ENCODE data around the gene SPSB1. TPM values are rescaled to one million over a fixed set of nuclear protein-coding genes. Genes with fewer than 3 reads are reported as not detected.

The SPSB1 gene
- total and polyA plus RNA-seq, 2 donors from 2014 or later, result 12.7 to 25.9 TPM

DNA sequence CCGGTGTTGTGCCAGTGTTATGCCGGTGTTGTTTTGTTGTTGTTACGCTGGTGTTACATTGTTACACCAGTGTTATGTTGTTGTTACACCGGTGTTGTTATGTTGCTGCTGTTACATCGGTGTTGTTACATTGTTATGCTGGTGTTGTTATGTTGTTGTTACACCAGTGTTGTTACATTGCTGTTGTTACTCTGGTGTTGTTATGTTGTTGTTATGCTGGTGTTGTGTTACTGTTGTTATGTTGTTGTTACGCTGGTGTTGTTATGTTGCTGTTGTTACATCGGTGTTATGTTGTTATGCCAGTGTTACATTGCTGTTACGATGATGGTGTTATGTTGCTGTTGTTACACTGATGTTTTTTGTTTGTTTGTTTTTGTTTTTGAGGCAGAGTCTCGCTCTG, 34.1 kb upstream of the SPSB1 start:
- peaks cover 0 to 6% (median 0%) of the 10 kb centered on the region in 3 donors for H3K9me3 ChIP-seq (ENCODE audit: control insufficient read depth in 2 of 3, insufficient read depth in 1 of 3, low read length in 3 of 3)
- no peak overlapping the region for H3K4me3 ChIP-seq (ENCODE audit: low read length in 3 of 3)
- no peak overlapping the region for H3K9ac ChIP-seq (ENCODE audit: low read length in 3 of 3)
- H3K27ac ChIP-seq (ENCODE audit: low read depth in 2 of 2, low read length in 2 of 2), result no peak overlapping the region
- intact Hi-C loops (cut with DNase I), result no loop called here
- TF ChIP-seq, protein P1, sequence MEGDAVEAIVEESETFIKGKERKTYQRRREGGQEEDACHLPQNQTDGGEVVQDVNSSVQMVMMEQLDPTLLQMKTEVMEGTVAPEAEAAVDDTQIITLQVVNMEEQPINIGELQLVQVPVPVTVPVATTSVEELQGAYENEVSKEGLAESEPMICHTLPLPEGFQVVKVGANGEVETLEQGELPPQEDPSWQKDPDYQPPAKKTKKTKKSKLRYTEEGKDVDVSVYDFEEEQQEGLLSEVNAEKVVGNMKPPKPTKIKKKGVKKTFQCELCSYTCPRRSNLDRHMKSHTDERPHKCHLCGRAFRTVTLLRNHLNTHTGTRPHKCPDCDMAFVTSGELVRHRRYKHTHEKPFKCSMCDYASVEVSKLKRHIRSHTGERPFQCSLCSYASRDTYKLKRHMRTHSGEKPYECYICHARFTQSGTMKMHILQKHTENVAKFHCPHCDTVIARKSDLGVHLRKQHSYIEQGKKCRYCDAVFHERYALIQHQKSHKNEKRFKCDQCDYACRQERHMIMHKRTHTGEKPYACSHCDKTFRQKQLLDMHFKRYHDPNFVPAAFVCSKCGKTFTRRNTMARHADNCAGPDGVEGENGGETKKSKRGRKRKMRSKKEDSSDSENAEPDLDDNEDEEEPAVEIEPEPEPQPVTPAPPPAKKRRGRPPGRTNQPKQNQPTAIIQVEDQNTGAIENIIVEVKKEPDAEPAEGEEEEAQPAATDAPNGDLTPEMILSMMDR (IDR thresholded peaks at IDR 0.05; ENCODE audit: borderline replicate concordance, extremely low read depth, insufficient read depth), result no peak
- H3K36me3 ChIP-seq (ENCODE audit: control insufficient read depth in 2 of 3, insufficient read depth in 3 of 3, low read length in 3 of 3), result peaks cover 2 to 9% (median 5%) of the 10 kb centered on the region in 3 donors
- no peak for DNase-seq
- H3K4me1 ChIP-seq (ENCODE audit: control insufficient read depth in 2 of 3, insufficient read depth in 2 of 3, low read depth in 1 of 3, low read length in 3 of 3), result no peaks in the 10 kb centered on the region
- no peak for FAIRE-seq
- H3K27me3 ChIP-seq (ENCODE audit: control insufficient read depth, insufficient read depth, low read length), result no peaks in the 10 kb centered on the region

DNA sequence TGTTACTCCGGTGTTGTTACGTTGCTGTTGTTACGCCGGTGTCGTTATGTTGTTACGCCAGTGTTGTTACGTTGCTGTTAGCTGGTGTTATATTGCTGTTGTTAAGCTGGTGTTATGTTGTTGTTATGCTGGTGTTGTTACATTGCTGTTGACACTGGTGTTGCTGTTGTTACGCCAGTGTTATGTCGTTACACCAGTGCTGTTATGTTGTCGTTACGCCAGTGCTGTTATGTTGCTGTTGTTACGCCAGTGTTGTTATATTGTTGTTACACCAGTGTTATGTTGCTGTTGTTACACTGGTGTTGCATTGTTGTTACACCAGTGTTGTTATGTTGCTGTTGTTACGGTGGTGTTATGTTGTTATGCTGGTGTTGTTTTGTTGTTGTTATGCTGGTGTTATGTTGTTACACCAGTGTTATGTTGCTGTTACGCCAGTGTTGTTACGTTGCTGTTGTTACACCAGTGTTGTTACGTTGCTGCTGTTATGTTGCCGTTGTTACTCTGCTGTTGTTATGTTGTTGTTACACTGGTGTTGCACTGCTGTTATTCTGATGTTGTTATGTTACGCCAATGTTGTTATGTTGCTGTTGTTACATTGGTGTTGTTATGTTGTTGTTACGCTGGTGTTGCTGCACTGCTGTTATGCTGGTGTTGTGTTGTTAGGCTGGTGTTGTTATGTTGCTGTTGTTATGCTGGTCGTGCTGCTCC, 32.5 kb upstream of the SPSB1 start:
- FAIRE-seq (no peak), DNase-seq (no peak)
- intact Hi-C loops (cut with DNase I), result loop anchor here (10.0 kb wide), 1 partner anchor 205 kb away; no protein-coding TSS in a partner anchor
- Histone ChIP-seq H3K27me3 (ENCODE audit: control insufficient read depth, insufficient read depth, low read length) (no peaks in the 10 kb centered on the region), H3K9ac (ENCODE audit: low read length in 3 of 3) (no peak overlapping the region), H3K4me3 (ENCODE audit: low read length in 3 of 3) (no peak overlapping the region), H3K27ac (ENCODE audit: low read depth in 2 of 2, low read length in 2 of 2) (no peak overlapping the region), H3K9me3 (ENCODE audit: control insufficient read depth in 2 of 3, insufficient read depth in 1 of 3, low read length in 3 of 3) (peaks cover 0 to 6% (median 0%) of the 10 kb centered on the region in 3 donors), H3K36me3 (ENCODE audit: control insufficient read depth in 2 of 3, insufficient read depth in 3 of 3, low read length in 3 of 3) (peaks cover 2 to 19% (median 6%) of the 10 kb centered on the region in 3 donors), H3K4me1 (ENCODE audit: control insufficient read depth in 2 of 3, insufficient read depth in 2 of 3, low read depth in 1 of 3, low read length in 3 of 3) (no peaks in the 10 kb centered on the region)
- TF ChIP-seq, protein P1 (IDR thresholded peaks at IDR 0.05; ENCODE audit: borderline replicate concordance, extremely low read depth, insufficient read depth), result no peak

DNA sequence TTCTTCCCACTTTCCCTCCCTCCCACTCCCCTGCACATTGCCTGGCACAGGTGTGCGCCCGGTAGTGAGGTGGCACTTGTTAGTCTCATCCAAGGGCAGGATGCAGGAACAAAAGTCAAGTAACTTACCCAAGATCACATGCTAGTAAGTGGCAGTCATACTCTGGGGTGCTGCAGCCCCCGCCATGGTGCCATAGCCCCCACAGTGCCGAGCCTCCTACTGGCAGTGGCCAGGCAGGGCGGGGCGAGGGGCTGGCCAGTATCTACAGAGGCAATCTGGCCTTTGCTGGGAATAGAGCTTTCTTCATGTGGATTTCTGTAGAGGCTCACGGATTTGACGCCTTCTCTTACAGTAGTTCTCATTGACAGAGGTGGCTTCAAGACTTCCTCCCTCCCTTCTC, 31.2 kb upstream of the SPSB1 start:
- FAIRE-seq, result no peak
- no peak overlapping the region for H3K9ac ChIP-seq (ENCODE audit: low read length in 3 of 3)
- no peaks in the 10 kb centered on the region for H3K4me1 ChIP-seq (ENCODE audit: control insufficient read depth in 2 of 3, insufficient read depth in 2 of 3, low read depth in 1 of 3, low read length in 3 of 3)
- peaks cover 2 to 21% (median 6%) of the 10 kb centered on the region in 3 donors for H3K36me3 ChIP-seq (ENCODE audit: control insufficient read depth in 2 of 3, insufficient read depth in 3 of 3, low read length in 3 of 3)
- no peak for DNase-seq
- no peak overlapping the region for H3K4me3 ChIP-seq (ENCODE audit: low read length in 3 of 3)
- TF ChIP-seq, protein P1 (IDR thresholded peaks at IDR 0.05; ENCODE audit: borderline replicate concordance, extremely low read depth, insufficient read depth), result no peak
- no peaks in the 10 kb centered on the region for H3K27me3 ChIP-seq (ENCODE audit: control insufficient read depth, insufficient read depth, low read length)
- intact Hi-C loops (cut with DNase I), result loop anchor here (10.0 kb wide), 1 partner anchor 203 kb away; no protein-coding TSS in a partner anchor
- H3K9me3 ChIP-seq (ENCODE audit: control insufficient read depth in 2 of 3, insufficient read depth in 1 of 3, low read length in 3 of 3), result peaks cover 0 to 6% (median 0%) of the 10 kb centered on the region in 3 donors
- H3K27ac ChIP-seq (ENCODE audit: low read depth in 2 of 2, low read length in 2 of 2), result no peak overlapping the region

All from kidney (tissue), 14 donors.